HepG2 (cell line): Measurements from ENCODE around the gene APC2. TPM values are rescaled to one million over a fixed set of nuclear protein-coding genes. Genes with fewer than 3 reads are reported as not detected.

Experiments
- GLMP ChIP-seq: sonication (generic); formaldehyde crosslinking; IDR thresholded peaks from 2 replicates; pipeline ENCODE4 v1.9.0; 2021; ENCODE audit warnings: missing genetic modification reagents, mild to moderate bottlenecking, borderline replicate concordance
- IRF1 ChIP-seq: sonication (generic); formaldehyde crosslinking; IDR thresholded peaks from 2 replicates; pipeline ENCODE4 v1.4.0; 2020; ENCODE audit warnings: low read depth, mild to moderate bottlenecking, missing genetic modification reagents
- MXD1 ChIP-seq: sonication (generic); formaldehyde crosslinking; IDR thresholded peaks from 2 replicates; pipeline ENCODE4 v1.4.0; 2020; ENCODE audit warnings: mild to moderate bottlenecking, missing genetic modification reagents
- POLR2A ChIP-seq, 2 experiments: IDR thresholded peaks; 2 replicates each; pipeline ENCODE4 v1.6.1; 2011; ENCODE audit warnings: low read depth in 2 of 2, low read length in 2 of 2, mild to moderate bottlenecking in 1 of 2, moderate library complexity in 1 of 2; ENCODE audit not compliant: insufficient read depth in 1 of 2
- TEF ChIP-seq: sonication (generic); formaldehyde crosslinking; IDR thresholded peaks from 2 replicates; pipeline ENCODE4 v1.5.0; 2020; ENCODE audit warnings: missing genetic modification reagents
- TSC22D2 ChIP-seq: sonication (generic); formaldehyde crosslinking; IDR thresholded peaks from 2 replicates; pipeline ENCODE4 v1.5.1; 2020; ENCODE audit warnings: missing genetic modification reagents, mild to moderate bottlenecking, borderline replicate concordance
- ZNF275 ChIP-seq: sonication (generic); formaldehyde crosslinking; IDR thresholded peaks from 2 replicates; pipeline ENCODE4 v1.8.0; 2022; ENCODE audit warnings: missing genetic modification reagents, mild to moderate bottlenecking, inconsistent platforms, borderline replicate concordance
- ZNF280B ChIP-seq: sonication (generic); formaldehyde crosslinking; IDR thresholded peaks from 2 replicates; pipeline ENCODE4 v1.5.0; 2020; ENCODE audit warnings: missing genetic modification reagents, mild to moderate bottlenecking, borderline replicate concordance
- ZNF296 ChIP-seq: sonication (generic); formaldehyde crosslinking; conservative IDR thresholded peaks from 2 replicates; pipeline ENCODE4 v1.5.0; 2020; ENCODE audit warnings: mild to moderate bottlenecking, missing genetic modification reagents
- ZNF441 ChIP-seq: sonication (generic); formaldehyde crosslinking; IDR thresholded peaks from 2 replicates; pipeline ENCODE4 v1.7.0; 2021; ENCODE audit warnings: missing genetic modification reagents, borderline replicate concordance
- ZNF530 ChIP-seq: sonication (generic); formaldehyde crosslinking; IDR thresholded peaks from 2 replicates; pipeline ENCODE4 v1.5.0; 2020; ENCODE audit warnings: low read depth, mild to moderate bottlenecking, missing genetic modification reagents
- ZNF580 ChIP-seq: IDR thresholded peaks from 2 replicates; pipeline ENCODE4 v1.6.1; 2016; ENCODE audit warnings: low read depth, borderline replicate concordance
- ZNF646 ChIP-seq: sonication (generic); formaldehyde crosslinking; IDR thresholded peaks from 2 replicates; pipeline ENCODE4 v1.9.0; 2021; ENCODE audit warnings: mild to moderate bottlenecking, missing genetic modification reagents
- ZNF652 ChIP-seq: IDR thresholded peaks from 2 replicates; pipeline ENCODE4 v1.6.1; 2016; ENCODE audit warnings: low read depth, borderline replicate concordance
- polyA plus RNA-seq, 8 experiments: library from polyadenylated mRNA; depleted of rRNA in 3 of 8; stranded (reverse) in 7 of 8; unstranded in 1 of 8; fragments of >200 nt; fragmentation: Illumina TruSeq in 4 of 8; extraction: Trizol in 4 of 8; gene quantifications; 2 replicates each; pipeline versions ENCODE4 v1.2.1 to v1.2.3, GENCODE V29; 2011 to 2016; ENCODE audit warnings: low read depth in 4 of 8, missing spikeins in 1 of 8, mixed read lengths in 1 of 8; ENCODE audit not compliant: insufficient read depth in 1 of 8
- total RNA-seq, 5 experiments: library from RNA; depleted of rRNA; stranded (reverse); fragments of >200 nt; fragmentation: Illumina TruSeq; extraction: Trizol; gene quantifications; 2 replicates each; pipeline ENCODE4 v1.2.3, GENCODE V29; 2016; ENCODE audit warnings: low read depth in 1 of 5

The APC2 gene
- total and polyA plus RNA-seq, 2 of the 13 experiments (the other 11 are each of a cell fraction or from before 2014, with no cell fraction given), result 0.08 to 0.22 TPM

GRCh38 chr19:1478934-1479707, 29.2 kb downstream of the APC2 start, which contains the start of gene C19orf25 (continued):
- TF ChIP-seq GLMP (CRISPR knock-in tag) (no peak), ZNF280B (CRISPR knock-in tag) (0 out of 2 replicates have a peak, but pooled peaks have one; percentile 16), POLR2A (IDR thresholded peaks at IDR 0.05; ENCODE audit: insufficient read depth in 1 of 2, low read depth in 2 of 2, low read length in 2 of 2) (peak in 1 of 2 experiments; percentile 73; a peak in 3 of 4 replicates), ZNF530 (CRISPR knock-in tag) (no peak), ZNF580 (CRISPR knock-in tag) (no peak), IRF1 (no peak), ZNF275 (CRISPR knock-in tag) (peak; percentile 43; the same call in 1 of the 2 replicates), TSC22D2 (CRISPR knock-in tag) (peak; percentile 43; the same call in 1 of the 2 replicates), TEF (CRISPR knock-in tag) (no peak), ZNF652 (CRISPR knock-in tag) (peak; percentile 16; the same call in 1 of the 2 replicates), ZNF441 (CRISPR knock-in tag) (peak; percentile 77; the same call in 1 of the 2 replicates), ZNF646 (no peak), ZNF296 (CRISPR knock-in tag) (no peak), MXD1 (CRISPR knock-in tag) (no peak; the same call in 1 of the 2 replicates)
